Gastroesophageal sphincter (tissue), 3 donors: ENCODE data around the gene IGSF6.

ENCODE experiments used
- CTCF ChIP-seq, 4 experiments: fragments of 200-600 bp in 2 of 4; fragments of 450-650 bp in 2 of 4; sonication (generic) in 1 of 4; IDR thresholded peaks; one replicate each; pipeline ENCODE4 v1.5.1; 2017 to 2019; ENCODE audit warnings: antibody characterized with exemption in 4 of 4, mild to moderate bottlenecking in 2 of 4, moderate library complexity in 2 of 4
- EP300 ChIP-seq: sonication (generic); formaldehyde crosslinking; IDR thresholded peaks from one replicate; pipeline ENCODE4 v1.6.1; 2017; ENCODE audit warnings: antibody characterized with exemption, mild to moderate bottlenecking
- POLR2A ChIP-seq, 2 donors: fragments of 450-650 bp; IDR thresholded peaks; one replicate each; pipeline ENCODE4 v1.6.1; 2017; ENCODE audit warnings: antibody characterized with exemption in 2 of 2, mild to moderate bottlenecking in 2 of 2, moderate library complexity in 1 of 2
- POLR2AphosphoS5 ChIP-seq: sonication (generic); formaldehyde crosslinking; IDR thresholded peaks from one replicate; pipeline ENCODE4 v1.6.1; 2017; ENCODE audit warnings: antibody characterized with exemption

GRCh38 chr16:21608639-21609328 lies 43.6 kb downstream of the IGSF6 start:
- TF ChIP-seq CTCF (IDR thresholded peaks at IDR 0.05) = no peak
- no peak for TF ChIP-seq POLR2A (IDR thresholded peaks at IDR 0.05)
- TF ChIP-seq POLR2AphosphoS5 = no peak
- TF ChIP-seq EP300 = no peak
